ENCODE measurements around the gene GRB10. TPM values are rescaled to one million over a fixed set of nuclear protein-coding genes. Genes with fewer than 3 reads are reported as not detected.

The GRB10 gene
- total and polyA plus RNA-seq, 9 donors: 10.7 to 18.9 (median 12.2) TPM

- Histone ChIP-seq H3K4me3 (ENCODE audit: low read length) (no peak overlapping the region), H3K9me3 (replicated peaks; ENCODE audit: control insufficient read depth, low read depth, low read length) (no peaks in the 10 kb centered on the region), H3K36me3 (ENCODE audit: control insufficient read depth, insufficient read depth, low read length) (no peaks in the 10 kb centered on the region), H3K27me3 (ENCODE audit: control insufficient read depth, insufficient read depth, low read length) (no peaks in the 10 kb centered on the region), H3K4me1 (ENCODE audit: control insufficient read depth, insufficient read depth, low read length) (no peaks in the 10 kb centered on the region), H3K27ac (ENCODE audit: low read length) (no peak overlapping the region)
- WGBS (ENCODE audit: insufficient coverage): 66% methylated on average over 5 of the region's 5 CpGs
- no peak for DNase-seq
These were observed 69.4 kb downstream of the GRB10 start for GRCh38 chr7:50713123-50713965.

- DNase-seq: no peak
- H3K27me3 ChIP-seq (ENCODE audit: control insufficient read depth, insufficient read depth, low read length): no peaks in the 10 kb centered on the region
- whole genome bisulfite sequencing (ENCODE audit: insufficient coverage): 33% methylated on average over 1 of the region's 3 CpGs
These were observed 70.2 kb downstream of the GRB10 start for GRCh38 chr7:50712252-50713122.

GRCh38 chr7:50711271-50712175 lies 71.2 kb downstream of the GRB10 start:
- no peak for DNase-seq
- Histone ChIP-seq H3K36me3 (ENCODE audit: control insufficient read depth, insufficient read depth, low read length) (no peaks in the 10 kb centered on the region), H3K9me3 (replicated peaks; ENCODE audit: control insufficient read depth, low read depth, low read length) (no peaks in the 10 kb centered on the region), H3K4me1 (ENCODE audit: control insufficient read depth, insufficient read depth, low read length) (no peaks in the 10 kb centered on the region), H3K4me3 (ENCODE audit: low read length) (no peak overlapping the region), H3K27me3 (ENCODE audit: control insufficient read depth, insufficient read depth, low read length) (no peaks in the 10 kb centered on the region), H3K27ac (ENCODE audit: low read length) (no peak overlapping the region)
- WGBS (ENCODE audit: insufficient coverage): 60% methylated on average over 7 of the region's 14 CpGs

More at GRCh38 chr7:50712252-50713122, 70.2 kb downstream of the GRB10 start:
- no peaks in the 10 kb centered on the region for H3K9me3 ChIP-seq (replicated peaks; ENCODE audit: control insufficient read depth, low read depth, low read length)
- no peak overlapping the region for H3K27ac ChIP-seq (ENCODE audit: low read length)
- H3K36me3 ChIP-seq (ENCODE audit: control insufficient read depth, insufficient read depth, low read length): no peaks in the 10 kb centered on the region
- no peaks in the 10 kb centered on the region for H3K4me1 ChIP-seq (ENCODE audit: control insufficient read depth, insufficient read depth, low read length)
- H3K4me3 ChIP-seq (ENCODE audit: low read length): no peak overlapping the region

- 92% methylated on average over 9 of the region's 15 CpGs for WGBS (ENCODE audit: insufficient coverage)
- H3K27ac ChIP-seq (ENCODE audit: low read length): no peak overlapping the region
- no peak overlapping the region for H3K4me3 ChIP-seq (ENCODE audit: low read length)
- H3K9me3 ChIP-seq (replicated peaks; ENCODE audit: control insufficient read depth, low read depth, low read length): no peaks in the 10 kb centered on the region
- no peaks in the 10 kb centered on the region for H3K4me1 ChIP-seq (ENCODE audit: control insufficient read depth, insufficient read depth, low read length)
- no peaks in the 10 kb centered on the region for H3K36me3 ChIP-seq (ENCODE audit: control insufficient read depth, insufficient read depth, low read length)
- H3K27me3 ChIP-seq (ENCODE audit: control insufficient read depth, insufficient read depth, low read length): no peaks in the 10 kb centered on the region
- no peak for DNase-seq
These were observed 72.1 kb downstream of the GRB10 start for GRCh38 chr7:50710441-50711154.

GRCh38 chr7:50709151-50709550 lies 73.5 kb downstream of the GRB10 start:
- no peaks in the 10 kb centered on the region for H3K4me1 ChIP-seq (ENCODE audit: control insufficient read depth, insufficient read depth, low read length)
- H3K4me3 ChIP-seq (ENCODE audit: low read length): no peak overlapping the region
- H3K9me3 ChIP-seq (replicated peaks; ENCODE audit: control insufficient read depth, low read depth, low read length): no peaks in the 10 kb centered on the region
- H3K36me3 ChIP-seq (ENCODE audit: control insufficient read depth, insufficient read depth, low read length): no peaks in the 10 kb centered on the region
- H3K27me3 ChIP-seq (ENCODE audit: control insufficient read depth, insufficient read depth, low read length): no peaks in the 10 kb centered on the region
- WGBS (ENCODE audit: insufficient coverage): 66% methylated on average over 4 of the region's 7 CpGs
- H3K27ac ChIP-seq (ENCODE audit: low read length): no peak overlapping the region
- DNase-seq: no peak

- Histone ChIP-seq H3K27me3 (ENCODE audit: control insufficient read depth, insufficient read depth, low read length) (no peaks in the 10 kb centered on the region), H3K36me3 (ENCODE audit: control insufficient read depth, insufficient read depth, low read length) (no peaks in the 10 kb centered on the region), H3K4me3 (ENCODE audit: low read length) (no peak overlapping the region), H3K4me1 (ENCODE audit: control insufficient read depth, insufficient read depth, low read length) (no peaks in the 10 kb centered on the region), H3K9me3 (replicated peaks; ENCODE audit: control insufficient read depth, low read depth, low read length) (no peaks in the 10 kb centered on the region), H3K27ac (ENCODE audit: low read length) (no peak overlapping the region)
- peak; percentile 70 for DNase-seq
- 76% methylated on average over 6 of the region's 9 CpGs for WGBS (ENCODE audit: insufficient coverage)
These were observed 75.3 kb downstream of the GRB10 start for GRCh38 chr7:50707236-50708006.

- DNase-seq: no peak
- Histone ChIP-seq H3K36me3 (ENCODE audit: control insufficient read depth, insufficient read depth, low read length) (no peaks in the 10 kb centered on the region), H3K27ac (ENCODE audit: low read length) (no peak overlapping the region), H3K27me3 (ENCODE audit: control insufficient read depth, insufficient read depth, low read length) (no peaks in the 10 kb centered on the region), H3K4me1 (ENCODE audit: control insufficient read depth, insufficient read depth, low read length) (no peaks in the 10 kb centered on the region), H3K9me3 (replicated peaks; ENCODE audit: control insufficient read depth, low read depth, low read length) (no peaks in the 10 kb centered on the region), H3K4me3 (ENCODE audit: low read length) (no peak overlapping the region)
- WGBS (ENCODE audit: insufficient coverage): 95% methylated on average over 3 of the region's 5 CpGs
These were observed 76.2 kb downstream of the GRB10 start for GRCh38 chr7:50706469-50706937.

- H3K4me3 ChIP-seq (ENCODE audit: low read length): no peak overlapping the region
- 87% methylated on average over 3 of the region's 6 CpGs for WGBS (ENCODE audit: insufficient coverage)
- no peaks in the 10 kb centered on the region for H3K36me3 ChIP-seq (ENCODE audit: control insufficient read depth, insufficient read depth, low read length)
- no peaks in the 10 kb centered on the region for H3K4me1 ChIP-seq (ENCODE audit: control insufficient read depth, insufficient read depth, low read length)
- H3K9me3 ChIP-seq (replicated peaks; ENCODE audit: control insufficient read depth, low read depth, low read length): no peaks in the 10 kb centered on the region
- no peak overlapping the region for H3K27ac ChIP-seq (ENCODE audit: low read length)
- no peak for DNase-seq
- no peaks in the 10 kb centered on the region for H3K27me3 ChIP-seq (ENCODE audit: control insufficient read depth, insufficient read depth, low read length)
These were observed 77.9 kb downstream of the GRB10 start for GRCh38 chr7:50704844-50705243.

- H3K4me3 ChIP-seq (ENCODE audit: low read length): no peak overlapping the region
- no peaks in the 10 kb centered on the region for H3K36me3 ChIP-seq (ENCODE audit: control insufficient read depth, insufficient read depth, low read length)
- H3K4me1 ChIP-seq (ENCODE audit: control insufficient read depth, insufficient read depth, low read length): no peaks in the 10 kb centered on the region
- no peaks in the 10 kb centered on the region for H3K27me3 ChIP-seq (ENCODE audit: control insufficient read depth, insufficient read depth, low read length)
- no peak for DNase-seq
- no peak overlapping the region for H3K27ac ChIP-seq (ENCODE audit: low read length)
- H3K9me3 ChIP-seq (replicated peaks; ENCODE audit: control insufficient read depth, low read depth, low read length): no peaks in the 10 kb centered on the region
- WGBS (ENCODE audit: insufficient coverage): 71% methylated on average over 6 of the region's 6 CpGs
These were observed 79.0 kb downstream of the GRB10 start for GRCh38 chr7:50703654-50704053.

Data from muscle of leg (tissue), 11 donors.